B cell (primary cell): ENCODE measurements around the gene PKNOX2. TPM values are rescaled to one million over a fixed set of nuclear protein-coding genes. Genes with fewer than 3 reads are reported as not detected.

ENCODE experiments used
- ATAC-seq: fragments of 200-7000 bp; cut with Tn5 transposase; one replicate; pipeline ENCODE4 v1.10.0; 2021; ENCODE audit warnings: low read depth, mild to moderate bottlenecking, moderate number of reproducible peaks, moderate library complexity
- CTCF ChIA-PET: fragments of 350-600 bp; sonication (Branson Sonifier 250); formaldehyde crosslinking; loops from one replicate; lab custom pipeline; 2021; ENCODE audit warnings: antibody characterized with exemption, inconsistent platforms; lab: Charles Lee
- POLR2A ChIA-PET: fragments of 350-600 bp; sonication (Branson Sonifier 250); formaldehyde crosslinking; loops from one replicate; lab custom pipeline; 2021; ENCODE audit warnings: antibody characterized with exemption; lab: Charles Lee
- DNase-seq: peaks from one replicate; pipeline ENCODE4 v3.0.0; 2013
- H2AFZ ChIP-seq: 2 replicates; pipeline ENCODE4 v1.6.1; 2012; ENCODE audit warnings: mild to moderate bottlenecking, low read depth, low read length; ENCODE audit not compliant: insufficient read depth, poor library complexity, severe bottlenecking
- H3K27ac ChIP-seq, 2 donors: 1 replicate in 1 of 2; 2 replicates in 1 of 2; pipeline ENCODE4 v1.5.1; 2012 to 2013; ENCODE audit warnings: low read length in 2 of 2, mild to moderate bottlenecking in 2 of 2, moderate library complexity in 1 of 2
- H3K27me3 ChIP-seq, 4 experiments: fragments of 200-600 bp in 1 of 4; sonication (generic) in 1 of 4; replicated peaks in 1 of 4; 1 replicate in 2 of 4; 2 replicates in 2 of 4; pipeline versions ENCODE4 v1.6.1 to v1.7.0; 2013 to 2016; ENCODE audit warnings: low read length in 3 of 4, mild to moderate bottlenecking in 2 of 4, mixed read lengths in 1 of 4, moderate library complexity in 1 of 4; ENCODE audit not compliant: insufficient read depth in 4 of 4, control insufficient read depth in 3 of 4; ENCODE audit errors: control extremely low read depth in 1 of 4
- H3K36me3 ChIP-seq, 2 experiments: replicated peaks in 1 of 2; 1 replicate in 1 of 2; 2 replicates in 1 of 2; pipeline versions ENCODE4 v1.6.1 to v1.7.1; 2013; ENCODE audit warnings: low read length in 1 of 2; ENCODE audit not compliant: insufficient read depth in 2 of 2, control insufficient read depth in 1 of 2; ENCODE audit errors: control extremely low read depth in 1 of 2, extremely low read depth in 1 of 2
- H3K4me1 ChIP-seq, 2 donors: fragments of 200-600 bp in 1 of 2; sonication (generic) in 1 of 2; 1 replicate in 1 of 2; 2 replicates in 1 of 2; pipeline versions ENCODE4 v1.5.1 to v1.6.1; 2013 to 2017; ENCODE audit warnings: low read length in 2 of 2; ENCODE audit not compliant: control insufficient read depth in 2 of 2, insufficient read depth in 2 of 2
- H3K4me2 ChIP-seq: replicated peaks from 2 replicates; pipeline ENCODE3; 2012; ENCODE audit warnings: mild to moderate bottlenecking, low read depth, low read length; ENCODE audit not compliant: poor library complexity, severe bottlenecking
- H3K4me3 ChIP-seq, 5 experiments: fragments of 200-600 bp in 1 of 5; sonication (generic) in 1 of 5; 1 replicate in 3 of 5; 2 replicates in 2 of 5; pipeline versions ENCODE4 v1.5.1 to v1.7.0; 2011 to 2016; ENCODE audit warnings: low read length in 4 of 5, mild to moderate bottlenecking in 4 of 5, low read depth in 2 of 5, control low read depth in 1 of 5, moderate library complexity in 1 of 5; ENCODE audit not compliant: insufficient read depth in 1 of 5; ENCODE audit errors: control extremely low read depth in 1 of 5, extremely low read depth in 1 of 5
- H3K79me2 ChIP-seq: fragments of 200-600 bp; sonication (generic); one replicate; pipeline ENCODE4 v1.6.0; 2016; ENCODE audit warnings: low read length; ENCODE audit not compliant: control insufficient read depth, insufficient read depth
- H3K9ac ChIP-seq: fragments of 200-600 bp; sonication (generic); 2 replicates; pipeline ENCODE4 v1.6.1; 2017; ENCODE audit warnings: mild to moderate bottlenecking, low read length, moderate library complexity
- H3K9me3 ChIP-seq, 3 donors: one replicate each; pipeline versions ENCODE4 v1.6.1 to v1.7.1; 2013; ENCODE audit warnings: low read length in 2 of 3; ENCODE audit not compliant: control insufficient read depth in 2 of 3, insufficient read depth in 1 of 3; ENCODE audit errors: control extremely low read depth in 1 of 3
- H4K20me1 ChIP-seq: 2 replicates; pipeline ENCODE4 v1.6.0; 2012; ENCODE audit warnings: mild to moderate bottlenecking, low read length; ENCODE audit not compliant: insufficient read depth, control insufficient read depth, poor library complexity, severe bottlenecking
- H3K27ac Mint-ChIP-seq: one replicate; pipeline ENCODE4 v1.8.0; 2021; ENCODE audit warnings: mixed read lengths
- H3K27me3 Mint-ChIP-seq: one replicate; pipeline ENCODE4 v1.8.0; 2021; ENCODE audit warnings: mixed read lengths
- H3K4me1 Mint-ChIP-seq: one replicate; pipeline ENCODE4 v1.8.0; 2021; ENCODE audit warnings: mixed read lengths
- H3K4me3 Mint-ChIP-seq: one replicate; pipeline ENCODE4 v1.8.0; 2021; ENCODE audit warnings: mixed read lengths
- H3K9me3 Mint-ChIP-seq: one replicate; pipeline ENCODE4 v1.8.0; 2022; ENCODE audit warnings: mixed read lengths; ENCODE audit not compliant: insufficient read depth
- CTCF ChIP-seq: fragments of 200-600 bp; IDR thresholded peaks from one replicate; pipeline ENCODE4 v1.8.0; 2022; ENCODE audit warnings: antibody characterized with exemption, mild to moderate bottlenecking
- EZH2 ChIP-seq: IDR thresholded peaks from 2 replicates; pipeline ENCODE4 v1.6.1; 2012; ENCODE audit warnings: borderline replicate concordance, low read depth, mild to moderate bottlenecking, moderate library complexity, low read length; ENCODE audit not compliant: insufficient read depth, poor library complexity, severe bottlenecking
- WGBS: methylation state at CpG from one replicate; pipeline ENCODE4 v1.1.5; 2013; ENCODE audit warnings: missing lambda C conversion rate; ENCODE audit not compliant: insufficient coverage; 5-methylcytosine and 5-hydroxymethylcytosine counted together
- intact Hi-C: fragments of 100-400 bp; cut with micrococcal nuclease; formaldehyde crosslinking; loops from one replicate; pipeline ENCODE4 v1.10.0; 2022
- polyA plus RNA-seq: library from polyadenylated mRNA; depleted of rRNA; stranded (reverse); fragments of >200 nt; gene quantifications from 2 replicates; pipeline ENCODE4 v1.2.3, GENCODE V29; 2012
- total RNA-seq, 2 donors: library from RNA; stranded (reverse); fragments of 120-200 nt in 1 of 2; gene quantifications; 1 replicate in 1 of 2; 2 replicates in 1 of 2; pipeline versions ENCODE4 v1.2.3 to v1.2.4, GENCODE V29; 2013 to 2022

The PKNOX2 gene
- total and polyA plus RNA-seq, 2 donors (not counting 1 experiment from before 2014, with no cell fraction given): not detected

GRCh38 chr11:125447721-125448120, 283.2 kb downstream of the PKNOX2 start:
- no peak overlapping the region for H3K4me3 ChIP-seq
- H3K27me3 ChIP-seq: peaks cover 0 to 5% (median 0%) of the 10 kb centered on the region in 4 experiments
- no peaks in the 10 kb centered on the region for H3K79me2 ChIP-seq
- Mint-ChIP-seq H3K9me3 (no peaks in the 10 kb centered on the region), H3K4me1 (peaks cover 3% of the 10 kb centered on the region), H3K27ac (no peak overlapping the region), H3K4me3 (no peak overlapping the region), H3K27me3 (no peaks in the 10 kb centered on the region)
- no peak overlapping the region for H3K4me2 ChIP-seq
- POLR2A ChIA-PET: no interaction called here
- CTCF ChIA-PET: no interaction called here
- H3K9me3 ChIP-seq: no peaks in the 10 kb centered on the region
- no peaks in the 10 kb centered on the region for H3K36me3 ChIP-seq
- WGBS: no CpG with 5 or more reads among the region's 6 CpGs
- no peak overlapping the region for H3K27ac ChIP-seq
- ATAC-seq (no peak), DNase-seq (no peak)
- H2AFZ ChIP-seq: no peak overlapping the region
- intact Hi-C loops: no loop called here
- TF ChIP-seq CTCF (no peak), EZH2 (no peak)
- H3K4me1 ChIP-seq: no peaks in the 10 kb centered on the region
- no peak overlapping the region for H3K9ac ChIP-seq
- no peaks in the 10 kb centered on the region for H4K20me1 ChIP-seq

- Mint-ChIP-seq H3K27ac (no peak overlapping the region), H3K4me3 (no peak overlapping the region), H3K4me1 (peaks cover 3% of the 10 kb centered on the region), H3K27me3 (no peaks in the 10 kb centered on the region), H3K9me3 (no peaks in the 10 kb centered on the region)
- WGBS: 80% methylated on average over 1 of the region's 3 CpGs
- no peak overlapping the region for H3K9ac ChIP-seq
- ChIA-PET POLR2A (no interaction called here), CTCF (no interaction called here)
- DNase-seq: no peak
- no peaks in the 10 kb centered on the region for H3K79me2 ChIP-seq
- no peaks in the 10 kb centered on the region for H3K9me3 ChIP-seq
- TF ChIP-seq CTCF (no peak), EZH2 (no peak)
- no peaks in the 10 kb centered on the region for H4K20me1 ChIP-seq
- H3K4me3 ChIP-seq: no peak overlapping the region
- H3K4me1 ChIP-seq: no peaks in the 10 kb centered on the region
- H3K27ac ChIP-seq: no peak overlapping the region
- H3K36me3 ChIP-seq: no peaks in the 10 kb centered on the region
- peaks cover 0 to 5% (median 0%) of the 10 kb centered on the region in 4 experiments for H3K27me3 ChIP-seq
- no peak for ATAC-seq
- H3K4me2 ChIP-seq: no peak overlapping the region
- H2AFZ ChIP-seq: no peak overlapping the region
- intact Hi-C loops: no loop called here
Observed at GRCh38 chr11:125448136-125448535, 283.6 kb downstream of the PKNOX2 start.
